Activated T-cell treated with anti-CD3 and anti-CD28 coated beads for 48 hours (primary cell): ENCODE results near the gene CCDC14.
"Not testable (repeated sequence)": the region's sequence is repeated elsewhere in the genome, so short reads cannot be mapped to it uniquely, and the experiment has no call there.

Source experiments
- DNase-seq: peaks from one replicate; pipeline ENCODE4 v3.0.0-alpha.2; 2020; ENCODE audit warnings: low read depth

Gene CCDC14, protein sequence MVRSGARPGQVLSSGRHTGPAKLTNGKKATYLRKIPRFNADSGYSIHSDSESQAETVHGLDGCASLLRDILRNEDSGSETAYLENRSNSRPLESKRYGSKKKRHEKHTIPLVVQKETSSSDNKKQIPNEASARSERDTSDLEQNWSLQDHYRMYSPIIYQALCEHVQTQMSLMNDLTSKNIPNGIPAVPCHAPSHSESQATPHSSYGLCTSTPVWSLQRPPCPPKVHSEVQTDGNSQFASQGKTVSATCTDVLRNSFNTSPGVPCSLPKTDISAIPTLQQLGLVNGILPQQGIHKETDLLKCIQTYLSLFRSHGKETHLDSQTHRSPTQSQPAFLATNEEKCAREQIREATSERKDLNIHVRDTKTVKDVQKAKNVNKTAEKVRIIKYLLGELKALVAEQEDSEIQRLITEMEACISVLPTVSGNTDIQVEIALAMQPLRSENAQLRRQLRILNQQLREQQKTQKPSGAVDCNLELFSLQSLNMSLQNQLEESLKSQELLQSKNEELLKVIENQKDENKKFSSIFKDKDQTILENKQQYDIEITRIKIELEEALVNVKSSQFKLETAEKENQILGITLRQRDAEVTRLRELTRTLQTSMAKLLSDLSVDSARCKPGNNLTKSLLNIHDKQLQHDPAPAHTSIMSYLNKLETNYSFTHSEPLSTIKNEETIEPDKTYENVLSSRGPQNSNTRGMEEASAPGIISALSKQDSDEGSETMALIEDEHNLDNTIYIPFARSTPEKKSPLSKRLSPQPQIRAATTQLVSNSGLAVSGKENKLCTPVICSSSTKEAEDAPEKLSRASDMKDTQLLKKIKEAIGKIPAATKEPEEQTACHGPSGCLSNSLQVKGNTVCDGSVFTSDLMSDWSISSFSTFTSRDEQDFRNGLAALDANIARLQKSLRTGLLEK

DNA sequence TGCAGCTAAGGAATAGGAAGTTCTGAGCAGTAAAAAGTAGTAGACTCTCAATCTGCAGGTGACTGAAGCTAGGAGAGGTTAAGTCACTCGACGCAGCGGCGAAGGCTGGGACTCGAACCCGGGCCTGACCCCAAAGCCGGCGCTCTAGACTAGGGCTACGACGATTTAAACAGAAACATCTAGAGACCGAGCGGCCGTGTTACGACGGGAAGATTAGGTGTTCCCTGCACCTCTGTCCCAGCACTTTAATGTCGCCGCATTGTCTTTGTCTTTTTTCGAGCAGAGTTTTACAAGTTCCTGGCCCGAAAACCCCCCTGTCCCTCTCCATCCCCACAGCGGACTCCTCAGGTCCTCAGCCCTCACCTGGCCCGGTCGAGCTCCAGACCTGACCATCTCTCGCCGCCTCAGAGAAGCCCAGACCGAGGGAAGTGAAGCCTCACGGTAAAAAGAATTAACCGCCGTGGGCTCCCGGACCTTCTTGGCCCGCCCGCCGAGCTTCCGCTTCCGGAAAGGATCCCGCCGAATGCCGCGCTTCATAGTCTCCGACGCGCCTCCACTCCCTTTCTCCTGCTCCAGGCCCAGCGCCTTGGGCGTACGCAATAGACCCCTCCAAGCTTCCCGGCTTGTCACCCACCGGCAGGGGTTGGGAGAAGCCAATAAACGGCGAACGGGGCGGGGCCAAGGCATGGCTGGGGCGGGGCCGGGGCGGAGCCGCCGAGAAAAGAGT is at the start of gene CCDC14:
TSS of gene CCDC14 (minus strand) at position 449 of the 727 bp plus-strand sequence. CDS start at position 393, 56 bp downstream.
- DNase-seq = peak; percentile 79

DNA sequence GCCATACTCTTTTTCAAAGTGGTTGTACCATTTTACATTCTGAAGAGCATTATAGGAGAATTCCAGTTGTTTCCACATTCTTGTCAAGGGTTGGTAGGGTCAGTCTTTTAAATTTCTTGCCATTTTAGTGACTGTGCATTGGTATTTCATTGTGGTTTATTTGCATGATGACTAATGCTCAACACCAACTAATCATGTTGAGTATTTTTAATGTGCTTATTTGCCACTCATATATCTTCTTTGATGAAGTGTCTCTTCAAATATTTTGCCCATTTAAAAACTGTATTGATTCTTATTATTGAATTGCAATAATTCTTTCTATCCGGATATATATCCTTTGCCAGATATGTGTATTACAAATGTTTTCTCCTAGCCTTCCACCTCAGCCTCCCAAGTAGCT is 47.3 kb upstream of the CCDC14 start:
- DNase-seq = not testable (repeated sequence)

DNA sequence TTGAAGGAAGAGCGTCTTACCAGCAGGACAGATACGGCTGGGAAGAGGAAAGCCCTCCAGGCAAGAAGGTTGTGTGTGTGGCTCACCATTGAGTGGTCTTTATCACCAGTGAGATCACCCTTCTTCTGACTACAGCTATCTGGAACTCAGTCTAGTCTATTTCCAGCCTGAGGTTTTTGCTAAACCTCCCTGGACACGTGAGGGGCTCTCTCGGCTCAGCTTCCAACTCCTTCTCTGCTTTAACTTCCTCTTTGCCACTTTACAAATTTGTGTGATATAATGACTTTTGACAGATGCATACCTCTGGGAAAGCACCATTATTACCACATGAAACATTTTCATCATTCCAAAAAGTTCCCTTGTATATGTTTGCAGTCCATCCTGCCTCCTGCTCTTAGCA is 46.2 kb upstream of the CCDC14 start:
- no peak for DNase-seq

DNA sequence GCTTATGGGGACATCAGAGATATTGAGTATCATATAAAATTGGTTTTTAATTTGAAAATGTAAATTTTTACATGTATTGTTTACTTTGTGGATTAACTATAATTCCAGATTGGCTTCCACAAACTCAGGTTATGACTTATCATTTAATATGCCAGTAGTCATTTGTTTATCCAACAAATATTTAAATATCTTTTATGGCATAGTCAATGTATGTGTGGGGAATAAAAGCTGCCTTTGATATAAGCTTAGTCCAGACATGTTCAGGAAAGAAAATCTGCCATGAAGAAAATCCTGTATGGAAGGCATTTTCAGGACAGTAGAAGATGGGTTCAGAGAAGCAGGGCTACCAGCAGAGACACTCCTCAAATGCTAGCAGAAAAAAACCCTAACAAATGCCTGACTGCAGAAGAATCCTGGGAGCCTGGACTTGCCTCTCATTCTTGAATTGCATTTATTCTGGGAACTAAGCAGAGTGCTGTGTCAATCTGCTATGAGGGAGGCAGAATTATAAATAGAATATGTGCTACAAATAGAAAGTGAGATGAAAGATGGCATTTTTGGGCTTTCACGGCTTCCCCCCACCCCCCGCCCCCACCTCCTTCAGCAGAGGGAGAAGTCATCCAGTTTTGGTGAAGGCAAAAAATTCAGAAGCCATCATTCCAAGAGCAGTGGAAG is 41.5 kb upstream of the CCDC14 start:
- DNase-seq = not testable (repeated sequence)

DNA sequence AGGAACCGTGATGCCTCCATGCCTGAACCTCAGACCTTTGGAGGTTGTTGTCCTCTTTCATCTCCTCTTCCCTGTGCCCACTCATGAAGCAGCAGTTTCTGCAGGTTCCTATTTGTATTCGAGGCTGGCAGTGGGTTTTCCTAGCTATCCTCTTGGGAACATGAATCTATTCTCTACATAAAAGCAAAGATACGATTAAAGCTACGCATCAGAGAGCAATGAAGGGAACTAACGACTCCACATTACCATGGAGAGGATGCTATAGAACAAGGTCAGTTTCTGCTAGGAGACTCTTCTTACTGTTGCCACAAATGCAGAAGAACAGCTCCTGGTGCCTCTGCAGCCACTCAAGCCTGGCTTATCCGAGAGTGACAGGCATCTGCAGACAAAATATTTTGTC is 40.3 kb upstream of the CCDC14 start:
- not testable (repeated sequence) for DNase-seq

DNA sequence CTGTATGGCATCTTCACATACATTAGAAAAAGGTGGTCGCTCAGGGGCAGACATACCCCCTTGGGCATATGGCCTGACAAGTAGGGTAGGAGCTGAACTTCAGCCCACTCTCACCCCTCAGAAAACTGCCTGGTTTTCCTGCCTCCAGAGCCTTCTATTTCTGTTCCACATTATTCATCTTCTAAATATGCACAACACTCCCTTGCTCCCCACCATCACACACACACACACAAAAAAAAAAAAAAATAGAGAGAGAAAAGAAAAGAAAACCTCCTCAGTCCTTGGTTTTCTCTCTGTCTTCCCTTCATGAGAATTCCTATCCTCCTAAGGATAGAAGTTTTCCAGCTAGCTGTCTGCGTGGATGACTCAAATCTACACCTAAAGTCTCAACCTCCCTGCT is 36.5 kb upstream of the CCDC14 start:
- DNase-seq = no peak

DNA sequence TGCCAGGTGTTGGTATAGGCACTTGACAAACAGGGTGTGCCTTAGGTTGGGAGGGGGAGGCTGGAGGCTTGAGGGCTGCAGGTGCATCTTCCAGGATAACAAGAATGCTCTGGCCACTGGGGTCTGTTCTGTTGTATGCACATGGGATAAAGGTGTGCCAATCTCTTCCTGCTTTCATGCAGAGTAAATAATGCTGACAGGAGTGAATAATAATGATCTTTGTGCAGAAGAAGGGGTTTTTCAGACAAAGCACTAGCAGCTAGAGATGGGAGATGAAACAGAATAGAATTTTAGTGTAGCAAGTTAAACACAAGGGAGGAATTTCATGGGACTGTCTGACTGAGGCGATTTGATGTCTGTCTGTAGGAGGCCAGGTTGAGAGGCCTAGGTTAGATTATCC is 32.8 kb upstream of the CCDC14 start:
- no peak for DNase-seq

DNA sequence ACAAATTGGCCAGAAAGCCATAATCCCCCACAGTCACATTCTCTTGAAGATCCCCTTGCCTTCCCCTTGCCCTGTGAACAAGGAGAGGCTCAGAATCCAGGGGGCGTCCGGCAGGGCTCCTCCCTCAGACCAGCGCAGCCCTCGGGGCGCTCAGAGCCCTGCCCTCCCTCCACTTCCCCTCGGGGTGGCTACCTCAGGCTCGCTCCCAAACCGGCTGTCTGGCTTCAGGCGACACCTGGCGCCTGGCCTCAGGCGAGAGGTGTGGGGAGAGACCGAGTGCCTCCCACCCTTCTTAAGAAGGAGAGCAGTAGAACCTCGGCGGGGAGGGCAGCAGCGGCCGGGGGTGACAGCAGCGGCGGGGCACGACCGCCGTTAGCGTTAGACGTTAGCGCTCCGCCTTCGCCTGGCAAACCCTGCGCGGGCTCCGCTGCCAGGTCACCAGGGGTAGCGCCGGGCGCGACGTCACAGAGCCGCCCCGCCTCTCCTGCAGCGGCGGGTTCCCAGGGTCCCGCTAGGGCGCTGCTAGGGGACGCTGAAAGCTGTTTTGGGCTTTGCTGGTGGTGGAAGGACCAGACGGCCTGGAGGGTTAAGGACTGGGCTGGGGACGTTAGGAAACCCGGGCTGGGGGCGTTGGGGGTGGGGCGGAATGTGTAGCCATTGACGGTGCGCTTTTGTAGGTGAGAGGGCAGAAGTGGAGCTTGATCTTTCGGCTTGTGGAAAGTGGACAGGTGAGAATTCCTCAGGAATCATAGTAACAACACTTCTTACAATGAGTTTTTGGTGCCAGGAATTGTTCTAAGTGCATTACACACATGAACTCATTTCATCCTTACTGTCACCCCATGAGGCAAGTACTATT is 30.9 kb upstream of the CCDC14 start, which contains the start of gene ROPN1:
TSS of gene ROPN1 (minus strand) at position 395 of the 859 bp plus-strand sequence. CDS start 11,643 bp downstream, outside the sequence.
- not testable (repeated sequence) for DNase-seq

DNA sequence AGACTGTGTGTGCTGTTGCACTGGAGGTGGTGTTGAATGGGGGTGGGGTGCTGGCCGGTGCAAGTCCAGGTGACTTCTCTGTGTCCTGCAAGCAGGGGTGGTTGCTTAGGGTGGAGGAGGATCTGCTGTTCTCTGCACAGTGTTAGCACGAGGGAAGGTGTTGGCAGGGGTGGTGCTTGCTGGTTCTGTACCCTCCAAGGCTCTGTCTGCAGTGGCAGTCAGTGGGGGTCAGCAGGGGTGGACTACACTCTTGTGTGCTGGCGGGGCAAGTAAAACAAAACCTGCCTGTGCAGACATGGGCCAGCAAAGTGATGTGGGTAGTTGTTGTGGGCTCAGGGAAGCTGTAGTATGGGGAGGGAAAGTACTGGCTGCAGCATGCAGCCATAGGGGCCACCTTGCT is 25.4 kb upstream of the CCDC14 start:
- no peak for DNase-seq

DNA sequence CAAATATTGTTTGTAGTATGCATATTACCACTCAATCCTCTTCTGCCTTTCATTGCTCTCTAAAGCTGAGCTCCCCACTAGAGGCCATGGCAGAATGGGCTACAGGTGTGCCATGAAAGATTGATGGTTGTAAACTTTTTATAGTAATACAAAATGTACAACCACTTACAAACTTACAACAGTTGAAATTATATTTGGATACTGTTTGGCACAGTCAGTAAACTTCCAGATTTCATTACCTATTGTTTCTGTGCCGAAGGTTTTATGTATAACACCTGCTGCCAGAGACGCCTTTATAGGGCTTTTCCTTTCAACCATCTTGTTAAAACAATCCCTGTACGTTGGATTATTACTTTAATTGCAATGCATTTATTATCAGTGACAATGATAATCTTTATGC is 23.9 kb upstream of the CCDC14 start:
- DNase-seq = no peak

DNA sequence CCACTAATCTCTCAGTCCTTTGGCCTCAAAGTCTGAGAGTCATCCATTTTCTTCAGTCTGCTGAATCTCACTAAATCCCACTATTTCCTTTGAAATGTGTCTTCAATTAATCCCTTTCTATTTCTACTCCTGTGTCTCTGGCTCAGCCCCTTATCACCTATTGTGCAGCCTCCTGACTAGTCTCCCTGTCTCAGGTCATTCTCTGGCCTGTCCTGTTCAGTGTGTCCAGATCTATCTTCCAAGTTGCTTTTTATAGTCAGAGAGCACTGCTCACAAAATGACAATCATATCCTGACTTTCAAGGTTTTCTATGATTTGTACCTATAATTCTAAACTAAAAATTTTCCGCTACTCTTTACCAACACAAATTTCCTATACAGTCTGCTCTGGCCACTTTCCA is 23.3 kb upstream of the CCDC14 start:
- DNase-seq = no peak

DNA sequence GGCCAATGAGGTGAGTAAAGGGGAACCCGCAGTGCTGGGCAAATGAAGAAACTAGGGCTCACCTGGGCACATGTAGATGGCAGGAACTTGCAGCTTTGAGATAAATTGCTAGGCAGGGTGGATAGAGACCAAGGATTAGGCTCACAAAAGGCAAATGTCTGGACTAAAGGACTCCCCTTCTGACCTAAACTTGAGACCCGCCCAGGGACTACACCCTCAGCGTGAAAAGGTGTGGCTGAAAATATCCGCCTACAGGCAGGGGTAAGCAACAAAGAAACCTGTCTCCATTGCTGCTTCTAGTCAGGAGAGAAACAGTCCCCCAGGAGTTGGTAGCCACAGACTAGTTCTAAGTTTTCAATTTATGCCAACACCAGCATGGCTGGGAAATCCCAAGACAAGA is 20.3 kb upstream of the CCDC14 start:
- DNase-seq = not testable (repeated sequence)

DNA sequence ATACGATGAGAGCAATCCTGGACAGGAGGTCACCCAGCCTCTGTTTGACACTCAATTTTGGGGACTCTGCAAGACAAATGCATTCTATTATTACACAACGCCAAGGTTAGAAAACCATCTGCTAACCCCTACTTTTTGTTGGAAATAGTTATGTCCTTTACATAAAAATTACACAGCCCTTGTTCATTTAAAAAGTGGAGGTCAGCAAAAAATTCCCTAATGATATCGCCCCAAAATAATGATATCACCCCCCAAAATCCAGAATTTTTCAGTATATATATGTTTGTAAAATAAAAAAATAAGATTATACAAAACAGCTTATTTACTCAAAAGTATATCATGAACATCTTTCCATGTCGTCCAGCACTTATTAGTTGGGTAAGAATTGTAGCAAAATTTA is 19.5 kb upstream of the CCDC14 start:
- DNase-seq = no peak

DNA sequence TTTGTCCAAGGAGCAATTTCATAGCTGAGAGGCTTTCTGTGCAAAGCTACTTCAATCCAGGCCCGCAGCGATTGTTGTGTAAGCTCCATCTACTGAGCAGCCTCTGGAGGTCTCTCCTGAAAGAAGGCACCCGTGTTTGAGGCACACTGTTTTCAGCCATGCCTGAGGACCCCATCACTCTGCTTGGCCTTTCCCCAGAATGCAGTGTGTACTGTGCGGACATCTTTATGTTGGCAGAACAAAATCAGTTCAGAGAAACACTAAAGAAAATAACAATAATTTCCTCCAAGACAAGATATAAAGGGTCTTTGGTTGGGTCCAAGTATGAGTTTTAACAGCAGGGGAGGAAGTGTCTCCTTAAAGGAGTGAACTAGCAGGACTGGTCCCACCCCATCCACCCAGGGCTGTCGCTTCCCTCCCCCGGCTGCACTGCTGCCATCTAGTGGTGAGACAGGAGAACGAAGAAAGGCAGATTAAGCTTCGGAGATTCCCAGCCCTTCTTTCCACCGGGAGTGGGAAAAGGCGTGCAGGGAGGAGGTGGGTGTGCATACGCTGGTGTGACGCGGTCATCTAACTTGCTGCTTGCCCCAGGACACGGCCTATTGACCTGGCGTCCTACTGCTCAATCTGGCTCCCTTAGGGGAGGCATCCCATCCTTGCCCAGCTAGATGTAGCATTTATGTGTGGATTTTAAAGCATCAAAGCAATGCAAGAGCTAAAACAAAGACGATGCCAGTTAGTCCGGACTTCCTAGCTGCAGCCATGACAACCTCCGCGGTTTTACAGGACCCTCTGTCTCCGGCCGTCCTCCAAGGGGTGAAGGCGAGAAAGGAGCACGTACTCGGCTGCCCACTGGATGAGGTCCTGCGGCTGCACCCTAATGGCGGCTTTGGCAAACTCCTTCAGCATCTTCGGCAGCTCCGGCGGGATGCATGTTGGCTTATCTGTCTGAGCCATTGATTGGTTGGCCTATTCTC is 18.8 kb upstream of the CCDC14 start:
- DNase-seq = not testable (repeated sequence)

DNA sequence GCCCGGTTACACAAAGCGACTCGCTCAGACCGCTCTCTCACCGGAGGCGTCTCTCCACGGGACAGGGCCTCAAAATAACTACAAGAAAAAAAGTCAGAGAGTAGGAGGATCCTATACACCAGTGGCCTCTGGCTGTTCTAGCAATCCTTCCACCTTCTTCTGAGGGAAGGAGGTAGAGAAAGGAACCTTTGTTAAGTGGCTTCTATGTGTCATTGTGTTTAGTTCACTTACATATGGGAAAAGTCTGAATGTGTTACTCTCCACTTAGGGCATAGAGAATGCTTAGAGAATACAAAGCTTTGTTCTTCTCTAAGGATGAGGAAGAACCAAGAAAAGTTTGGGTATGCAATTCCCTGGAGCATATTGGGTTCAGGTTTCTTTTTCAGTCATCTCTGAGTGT is 15.9 kb upstream of the CCDC14 start:
- not testable (repeated sequence) for DNase-seq

DNA sequence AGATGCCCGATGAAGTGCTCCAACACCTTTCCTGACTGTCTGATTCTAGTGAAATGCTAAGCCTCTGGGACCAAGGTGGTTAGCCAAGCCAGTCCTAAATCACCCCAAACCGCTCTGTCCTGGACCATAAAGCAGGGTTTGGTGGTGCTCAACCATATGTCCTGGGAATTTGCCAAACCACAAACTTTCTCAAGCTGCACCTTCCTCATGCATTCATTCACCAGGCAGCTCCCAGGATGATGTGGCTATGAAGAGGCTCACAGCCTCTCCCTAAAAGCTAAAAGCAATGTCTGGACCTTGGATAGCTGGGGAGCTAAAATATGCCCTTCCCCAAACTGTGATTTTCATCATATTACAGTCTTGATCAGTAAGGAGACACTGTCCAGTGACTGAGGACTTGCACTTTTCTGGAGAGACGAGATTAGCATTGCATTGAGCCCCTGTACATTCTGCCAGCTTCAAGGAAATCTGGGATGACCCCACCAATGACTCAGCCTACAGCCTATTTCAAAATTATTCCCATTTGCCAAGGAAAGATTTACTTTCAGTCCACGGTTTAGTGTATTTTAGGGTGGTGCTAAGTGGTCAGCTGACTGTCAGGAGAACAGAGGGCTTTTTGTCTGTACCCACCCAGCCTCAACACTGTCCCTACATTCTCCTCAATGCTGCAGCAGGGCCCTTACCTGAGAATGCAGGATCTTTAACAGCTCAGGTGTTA is 15.3 kb upstream of the CCDC14 start:
- not testable (repeated sequence) for DNase-seq

DNA sequence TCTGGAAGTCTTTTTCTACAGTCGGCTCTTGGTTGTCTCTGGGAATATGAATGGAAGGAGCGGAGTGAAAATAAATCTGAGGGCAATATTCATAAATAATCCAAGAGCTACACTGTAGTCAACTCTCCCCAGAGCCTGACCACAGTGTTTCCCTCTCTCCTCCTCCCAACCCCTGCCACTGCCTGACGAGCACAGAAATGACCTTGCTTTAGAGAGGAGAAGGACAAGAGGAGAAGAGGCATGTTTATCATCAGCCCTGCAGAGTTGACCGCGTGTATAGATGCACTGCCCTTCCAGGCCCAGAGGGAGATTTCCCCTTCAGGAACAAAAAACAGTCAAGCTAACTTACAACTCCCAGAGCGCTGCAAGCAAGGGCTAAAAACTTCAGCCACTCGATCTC is 14.0 kb upstream of the CCDC14 start:
- DNase-seq = not testable (repeated sequence)

DNA sequence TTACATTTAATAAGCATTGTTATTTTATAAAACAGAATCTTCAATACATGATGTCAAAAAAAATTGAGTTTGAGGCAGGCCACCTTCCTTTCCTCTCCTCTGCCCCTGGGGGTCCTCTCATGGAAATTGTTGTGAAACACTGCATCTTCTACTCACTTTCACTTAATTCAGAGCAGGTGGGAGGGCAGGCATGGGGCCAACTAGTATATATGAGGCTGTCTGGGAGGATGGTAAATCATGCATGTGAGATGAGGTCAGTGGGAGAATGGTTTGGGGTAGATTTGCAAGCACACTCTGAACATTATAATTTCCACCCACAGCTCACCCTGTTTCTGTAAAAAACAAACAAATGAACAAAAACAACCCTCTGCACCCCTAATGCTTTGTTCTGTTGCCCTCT is 10.4 kb upstream of the CCDC14 start:
- no peak for DNase-seq

DNA sequence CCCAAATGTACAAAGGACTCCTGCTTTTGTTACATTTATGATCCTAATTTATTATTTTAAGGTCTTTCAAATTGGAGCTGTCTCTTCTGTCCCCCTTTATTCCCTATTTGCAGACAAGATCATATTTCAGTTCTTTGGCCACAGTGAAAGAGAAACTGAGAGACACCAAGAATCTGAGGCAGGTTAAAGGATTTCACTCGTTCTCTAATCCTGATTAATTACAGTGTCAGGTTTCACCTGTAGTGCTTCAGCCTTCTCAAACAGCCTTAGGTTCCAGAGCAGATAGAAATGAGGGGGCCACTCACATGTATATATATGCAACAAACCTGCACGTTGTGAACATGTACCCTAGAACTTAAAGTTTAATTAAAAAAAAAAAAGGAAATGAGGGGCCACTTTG is 6.2 kb upstream of the CCDC14 start:
- not testable (repeated sequence) for DNase-seq
